Measurements from ENCODE around the gene GLUL.

- no peak for TF ChIP-seq ZFP37 (tag by site-specific recombination; IDR thresholded peaks at IDR 0.05)
- no peak for TF ChIP-seq CTCF (tag by site-specific recombination; IDR thresholded peaks at IDR 0.05)
- TF ChIP-seq ZNF157 (tag by site-specific recombination; IDR thresholded peaks at IDR 0.05) = no peak
- no peak for TF ChIP-seq PBX3 (CRISPR knock-in tag; IDR thresholded peaks at IDR 0.05)
These were observed 17.3 kb downstream of the GLUL start for GRCh38 chr1:182374101-182374834.

Measured in HEK293 (cell line).